IMR-90 (cell line): ENCODE data around the gene ACTRT2. TPM values are rescaled to one million over a fixed set of nuclear protein-coding genes. Genes with fewer than 3 reads are reported as not detected.

ENCODE experiments used
- ATAC-seq: fragments of 200-7000 bp; cut with Tn5 transposase; 2 replicates; pipeline ENCODE4 v1.9.1; 2020; ENCODE audit warnings: low read depth, mild to moderate bottlenecking, moderate library complexity
- BruUV-seq: library from RNA; stranded (reverse); fragments of 400-500 nt; replicated peaks from 2 replicates; lab custom pipeline; 2021; lab: Mats Ljungman, UMichigan
- CTCF ChIA-PET: fragments of 300-600 bp; formaldehyde crosslinking; extraction: SDS; loops from one replicate; lab custom pipeline; 2021; ENCODE audit warnings: antibody characterized with exemption; lab: Yijun Ruan, JAX
- POLR2A ChIA-PET: fragments of 300-600 bp; sonication (Branson Sonifier 250); formaldehyde crosslinking; loops from one replicate; lab custom pipeline; 2022; ENCODE audit warnings: antibody characterized with exemption; ENCODE audit not compliant: unreplicated experiment; lab: Charles Lee
- DNase-seq: peaks from one replicate; pipeline ENCODE4 v3.0.0; 2013
- H2AFZ ChIP-seq: replicated peaks from 2 replicates; pipeline ENCODE3; 2013; ENCODE audit warnings: low read length, mild to moderate bottlenecking; ENCODE audit not compliant: poor library complexity
- H2AK5ac ChIP-seq: 2 replicates; pipeline ENCODE4 v1.6.1; 2013; ENCODE audit warnings: low read depth, low read length, inconsistent platforms
- H2AK9ac ChIP-seq: replicated peaks from 2 replicates; pipeline ENCODE3; 2013; ENCODE audit warnings: mild to moderate bottlenecking, low read depth, low read length, moderate library complexity; ENCODE audit not compliant: poor library complexity
- H2BK120ac ChIP-seq: 2 replicates; pipeline ENCODE4 v1.6.1; 2013; ENCODE audit warnings: low read depth, low read length, inconsistent platforms
- H2BK15ac ChIP-seq: 3 replicates; pipeline ENCODE4 v1.6.1; 2013; ENCODE audit warnings: low read depth, low read length, inconsistent platforms
- H2BK20ac ChIP-seq: 2 replicates; pipeline ENCODE4 v1.6.1; 2013; ENCODE audit warnings: low read depth, mild to moderate bottlenecking, inconsistent platforms, low read length, moderate library complexity
- H2BK5ac ChIP-seq: 2 replicates; pipeline ENCODE4 v1.6.1; 2013; ENCODE audit warnings: mild to moderate bottlenecking, low read depth, low read length, inconsistent platforms; ENCODE audit not compliant: poor library complexity, severe bottlenecking
- H3K14ac ChIP-seq: replicated peaks from 2 replicates; pipeline ENCODE4 v1.6.1; 2013; ENCODE audit warnings: low read depth, low read length, inconsistent platforms
- H3K18ac ChIP-seq: 2 replicates; pipeline ENCODE4 v1.6.1; 2013; ENCODE audit warnings: low read depth, low read length, control low read depth
- H3K23ac ChIP-seq: 2 replicates; pipeline ENCODE4 v1.6.1; 2013; ENCODE audit warnings: low read depth, low read length, inconsistent platforms
- H3K27ac ChIP-seq: 2 replicates; pipeline ENCODE4 v1.5.1; 2013; ENCODE audit warnings: mild to moderate bottlenecking, control low read depth, low read length; ENCODE audit not compliant: insufficient read depth
- H3K27me3 ChIP-seq: 2 replicates; pipeline ENCODE4 v1.6.1; 2013; ENCODE audit warnings: low read length; ENCODE audit not compliant: control insufficient read depth, insufficient read depth
- H3K36me3 ChIP-seq: 2 replicates; pipeline ENCODE4 v1.6.1; 2013; ENCODE audit warnings: low read length, mixed read lengths; ENCODE audit not compliant: control insufficient read depth, insufficient read depth
- H3K4ac ChIP-seq: 2 replicates; pipeline ENCODE4 v1.6.1; 2013; ENCODE audit warnings: low read depth, low read length, inconsistent platforms
- H3K4me1 ChIP-seq: 2 replicates; pipeline ENCODE4 v1.6.1; 2013; ENCODE audit warnings: low read length, mixed read lengths; ENCODE audit not compliant: control insufficient read depth, insufficient read depth
- H3K4me2 ChIP-seq: 2 replicates; pipeline ENCODE4 v1.6.1; 2013; ENCODE audit warnings: low read depth, mild to moderate bottlenecking, control low read depth, low read length, moderate library complexity
- H3K4me3 ChIP-seq: 2 replicates; pipeline ENCODE4 v1.5.1; 2013; ENCODE audit warnings: low read depth, mild to moderate bottlenecking, control low read depth, low read length, moderate library complexity; ENCODE audit not compliant: insufficient read depth
- H3K56ac ChIP-seq: 2 replicates; pipeline ENCODE4 v1.6.1; 2013; ENCODE audit warnings: low read length, inconsistent platforms; ENCODE audit not compliant: insufficient read depth; ENCODE audit errors: extremely low read depth
- H3K79me1 ChIP-seq, 2 experiments: 2 replicates each; pipeline ENCODE4 v1.6.1; 2013; ENCODE audit warnings: low read length in 2 of 2, inconsistent platforms in 1 of 2, low read depth in 1 of 2
- H3K9ac ChIP-seq: 2 replicates; pipeline ENCODE4 v1.6.1; 2013; ENCODE audit warnings: low read depth, low read length, control low read depth
- H3K9me1 ChIP-seq: 2 replicates; pipeline ENCODE4 v1.6.1; 2013; ENCODE audit warnings: low read length, inconsistent platforms; ENCODE audit not compliant: insufficient read depth
- H3K9me3 ChIP-seq: 2 replicates; pipeline ENCODE4 v1.6.1; 2013; ENCODE audit warnings: low read length; ENCODE audit not compliant: control insufficient read depth, insufficient read depth
- H4K20me1 ChIP-seq: 2 replicates; pipeline ENCODE4 v1.6.1; 2013; ENCODE audit warnings: low read length, inconsistent platforms; ENCODE audit not compliant: insufficient read depth
- H4K5ac ChIP-seq: 2 replicates; pipeline ENCODE4 v1.6.1; 2013; ENCODE audit warnings: mild to moderate bottlenecking, low read depth, low read length, control low read depth
- H4K8ac ChIP-seq, 2 experiments: 2 replicates each; pipeline ENCODE4 v1.6.1; 2013; ENCODE audit warnings: low read depth in 2 of 2, low read length in 2 of 2, control low read depth in 1 of 2, inconsistent platforms in 1 of 2
- H4K91ac ChIP-seq: 2 replicates; pipeline ENCODE4 v1.6.1; 2013; ENCODE audit warnings: low read depth, low read length, inconsistent platforms; ENCODE audit not compliant: insufficient read depth
- BHLHE40 ChIP-seq: fragments of 150-350 bp; IDR thresholded peaks from 2 replicates; pipeline ENCODE4 v1.6.1; 2016; ENCODE audit warnings: mild to moderate bottlenecking, low read depth, low read length
- CEBPB ChIP-seq: IDR thresholded peaks from 2 replicates; pipeline ENCODE4 v1.6.1; 2012; ENCODE audit warnings: low read depth, low read length, improper control_type of control experiment
- CHD1 ChIP-seq: IDR thresholded peaks from 2 replicates; pipeline ENCODE4 v1.6.1; 2012; ENCODE audit warnings: low read depth, low read length, improper control_type of control experiment
- CTCF ChIP-seq: conservative IDR thresholded peaks from 2 replicates; pipeline ENCODE4 v1.5.1; 2012; ENCODE audit warnings: mild to moderate bottlenecking, low read depth, low read length, improper control_type of control experiment
- FOS ChIP-seq: fragments of 150-350 bp; IDR thresholded peaks from 2 replicates; pipeline ENCODE4 v1.6.1; 2016; ENCODE audit warnings: low read depth, low read length
- MAFK ChIP-seq: IDR thresholded peaks from 2 replicates; pipeline ENCODE4 v1.6.1; 2012; ENCODE audit warnings: low read depth, low read length, improper control_type of control experiment
- MAZ ChIP-seq: IDR thresholded peaks from 2 replicates; pipeline ENCODE4 v1.6.1; 2012; ENCODE audit warnings: low read depth, mild to moderate bottlenecking, low read length, improper control_type of control experiment, moderate library complexity, borderline replicate concordance
- POLR2A ChIP-seq: IDR thresholded peaks from 2 replicates; pipeline ENCODE4 v1.6.1; 2012; ENCODE audit warnings: mild to moderate bottlenecking, low read depth, low read length
- RFX5 ChIP-seq: IDR thresholded peaks from 2 replicates; pipeline ENCODE4 v1.8.0; 2012; ENCODE audit warnings: low read depth, mild to moderate bottlenecking, low read length, moderate library complexity
- SMC3 ChIP-seq: fragments of 150-350 bp; IDR thresholded peaks from 2 replicates; pipeline ENCODE4 v1.6.1; 2016; ENCODE audit warnings: low read depth, mild to moderate bottlenecking, antibody characterized with exemption, low read length, moderate library complexity
- WGBS, 2 experiments: methylation state at CpG; one replicate each; pipeline versions ENCODE4 v1.1.5 to v1.1.7; 2013; ENCODE audit warnings: missing lambda C conversion rate in 2 of 2; ENCODE audit not compliant: insufficient read length in 1 of 2; ENCODE audit errors: extremely low coverage in 2 of 2; 5-methylcytosine and 5-hydroxymethylcytosine counted together
- dilution Hi-C: fragments of 300-500 bp; cut with HindIII; formaldehyde crosslinking; loops from one replicate; pipeline ENCODE4 v1.14.3; 2018; ENCODE audit warnings: low sequenced_read_pairs; ENCODE audit not compliant: unreplicated experiment
- in situ Hi-C: fragments of 300-500 bp; cut with MboI; formaldehyde crosslinking; loops from 3 replicates; pipeline ENCODE4 v1.14.3; 2019; ENCODE audit warnings: low sequenced_read_pairs, inconsistent platforms, mixed read lengths
- intact Hi-C: fragments of 100-400 bp; cut with micrococcal nuclease; formaldehyde crosslinking; loops from 2 replicates; pipeline ENCODE4 v1.10.0; 2022
- polyA plus RNA-seq, 3 experiments: library from polyadenylated mRNA; depleted of rRNA; stranded (reverse); fragments of >200 nt; gene quantifications; 2 replicates each; pipeline ENCODE4 v1.2.3, GENCODE V29; 2012; ENCODE audit warnings: low replicate concordance in 1 of 3
- total RNA-seq: library from RNA; depleted of rRNA; stranded (reverse); fragments of >200 nt; gene quantifications from 2 replicates; pipeline ENCODE4 v1.2.3, GENCODE V29; 2012
- TF ChIP-seq, protein P1 (sequence below): fragments of 150-350 bp; IDR thresholded peaks from 2 replicates; pipeline ENCODE4 v1.6.1; 2017; ENCODE audit warnings: mild to moderate bottlenecking, antibody characterized with exemption, low read length, low read depth
- TF ChIP-seq, protein P2 (sequence below): fragments of 150-350 bp; IDR thresholded peaks from 2 replicates; pipeline ENCODE4 v1.6.1; 2016; ENCODE audit warnings: low read depth, mild to moderate bottlenecking, low read length, moderate library complexity, borderline replicate concordance

The ACTRT2 gene
- total and polyA plus RNA-seq, 2 of the 4 experiments (the other 2 are of a cell fraction): not detected

DNA sequence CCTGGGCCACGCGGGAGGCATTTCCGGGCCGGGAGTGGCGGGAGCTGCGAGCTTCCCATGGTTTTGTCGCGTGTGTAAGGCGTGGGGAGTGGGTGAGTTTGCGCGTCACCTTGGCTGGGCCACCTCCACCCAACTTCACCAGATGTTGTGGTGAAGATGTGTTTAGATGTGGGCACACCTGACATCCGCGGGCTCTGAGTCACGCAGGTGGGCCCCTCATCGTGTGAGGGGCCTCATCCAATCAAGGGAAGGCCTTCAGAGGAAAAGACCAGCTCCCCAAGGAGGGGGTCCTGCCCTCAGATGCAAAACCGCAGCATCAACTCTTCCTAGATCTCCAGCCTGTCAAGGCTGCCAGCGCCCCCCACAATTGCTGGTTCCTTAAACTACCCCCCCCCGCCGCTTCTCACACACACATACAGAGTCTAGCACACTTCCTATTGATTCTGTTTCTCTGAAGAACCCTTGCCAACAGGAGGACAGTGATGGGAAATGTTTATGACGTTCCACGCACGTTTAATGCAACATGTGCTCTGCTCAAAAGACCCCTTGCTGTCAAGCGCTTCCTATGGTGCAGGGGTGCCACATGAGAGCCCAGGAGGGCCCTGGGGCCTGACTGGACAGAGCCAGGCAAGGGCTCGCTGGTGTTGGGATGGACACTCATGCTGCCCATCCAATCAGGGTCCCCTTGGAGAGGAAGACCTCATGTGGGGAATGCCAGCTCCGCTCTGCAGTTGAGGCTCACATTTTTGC, 11.9 kb downstream of the ACTRT2 start:
- Histone ChIP-seq H3K4me3 (no peak overlapping the region), H3K9ac (no peak overlapping the region), H2AK9ac (no peak overlapping the region), H2BK20ac (no peak overlapping the region), H3K4me1 (no peaks in the 10 kb centered on the region), H3K79me1 (no peaks in the 10 kb centered on the region), H2AK5ac (no peak overlapping the region), H3K9me1 (no peaks in the 10 kb centered on the region), H3K4me2 (no peak overlapping the region), H3K23ac (no peak overlapping the region), H4K5ac (no peak overlapping the region), H3K14ac (no peak overlapping the region), H2BK15ac (no peak overlapping the region), H2BK120ac (no peak overlapping the region), H3K27ac (no peak overlapping the region), H2AFZ (no peak overlapping the region), H3K4ac (no peak overlapping the region), H3K56ac (no peak overlapping the region), H4K8ac (no peak overlapping the region), H3K9me3 (peaks cover 53% of the 10 kb centered on the region), H3K27me3 (no peaks in the 10 kb centered on the region), H2BK5ac (no peak overlapping the region), H4K91ac (no peak overlapping the region), H3K36me3 (no peaks in the 10 kb centered on the region), H3K18ac (no peak overlapping the region), H4K20me1 (no peaks in the 10 kb centered on the region)
- DNase-seq: no peak
- CTCF ChIA-PET: no interaction called here
- POLR2A ChIA-PET: no interaction called here
- dilution Hi-C loops (no loop called here), intact Hi-C loops (no loop called here), in situ Hi-C loops (no loop called here)
- no peak for ATAC-seq
- BruUV-seq: no TSS peak
- WGBS, 2 experiments: 57% methylated on average over 10 of the region's 25 CpGs; no CpG with 5 or more reads in 1 of the 2 experiments
- no peak for TF ChIP-seq MAFK
- TF ChIP-seq BHLHE40: no peak
- TF ChIP-seq CTCF: no peak
- TF ChIP-seq, protein P1, sequence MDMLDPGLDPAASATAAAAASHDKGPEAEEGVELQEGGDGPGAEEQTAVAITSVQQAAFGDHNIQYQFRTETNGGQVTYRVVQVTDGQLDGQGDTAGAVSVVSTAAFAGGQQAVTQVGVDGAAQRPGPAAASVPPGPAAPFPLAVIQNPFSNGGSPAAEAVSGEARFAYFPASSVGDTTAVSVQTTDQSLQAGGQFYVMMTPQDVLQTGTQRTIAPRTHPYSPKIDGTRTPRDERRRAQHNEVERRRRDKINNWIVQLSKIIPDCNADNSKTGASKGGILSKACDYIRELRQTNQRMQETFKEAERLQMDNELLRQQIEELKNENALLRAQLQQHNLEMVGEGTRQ: no peak
- no peak for TF ChIP-seq RFX5
- no peak for TF ChIP-seq SMC3
- TF ChIP-seq POLR2A: no peak
- TF ChIP-seq MAZ: no peak
- TF ChIP-seq CEBPB: no peak
- TF ChIP-seq CHD1: no peak
- TF ChIP-seq FOS: no peak
- TF ChIP-seq, protein P2, sequence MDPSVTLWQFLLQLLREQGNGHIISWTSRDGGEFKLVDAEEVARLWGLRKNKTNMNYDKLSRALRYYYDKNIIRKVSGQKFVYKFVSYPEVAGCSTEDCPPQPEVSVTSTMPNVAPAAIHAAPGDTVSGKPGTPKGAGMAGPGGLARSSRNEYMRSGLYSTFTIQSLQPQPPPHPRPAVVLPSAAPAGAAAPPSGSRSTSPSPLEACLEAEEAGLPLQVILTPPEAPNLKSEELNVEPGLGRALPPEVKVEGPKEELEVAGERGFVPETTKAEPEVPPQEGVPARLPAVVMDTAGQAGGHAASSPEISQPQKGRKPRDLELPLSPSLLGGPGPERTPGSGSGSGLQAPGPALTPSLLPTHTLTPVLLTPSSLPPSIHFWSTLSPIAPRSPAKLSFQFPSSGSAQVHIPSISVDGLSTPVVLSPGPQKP: no peak
